Fibroblast of mammary gland (primary cell): ENCODE results near the gene TBX10.

ENCODE experiments used
- DNase-seq: peaks from one replicate; pipeline ENCODE4 v3.0.0-alpha.2; 2010; ENCODE audit warnings: low read depth
- H3K4me3 ChIP-seq: 2 replicates; pipeline ENCODE4 v1.5.1; 2011; ENCODE audit warnings: low read depth, mild to moderate bottlenecking, low read length, moderate library complexity; ENCODE audit not compliant: control insufficient read depth
- TF ChIP-seq, protein P1 (sequence below): conservative IDR thresholded peaks from 2 replicates; pipeline ENCODE4 v1.5.1; 2011; ENCODE audit warnings: low read depth, low read length, inconsistent platforms; ENCODE audit not compliant: control insufficient read depth, insufficient read depth

TBX10 gene

DNA sequence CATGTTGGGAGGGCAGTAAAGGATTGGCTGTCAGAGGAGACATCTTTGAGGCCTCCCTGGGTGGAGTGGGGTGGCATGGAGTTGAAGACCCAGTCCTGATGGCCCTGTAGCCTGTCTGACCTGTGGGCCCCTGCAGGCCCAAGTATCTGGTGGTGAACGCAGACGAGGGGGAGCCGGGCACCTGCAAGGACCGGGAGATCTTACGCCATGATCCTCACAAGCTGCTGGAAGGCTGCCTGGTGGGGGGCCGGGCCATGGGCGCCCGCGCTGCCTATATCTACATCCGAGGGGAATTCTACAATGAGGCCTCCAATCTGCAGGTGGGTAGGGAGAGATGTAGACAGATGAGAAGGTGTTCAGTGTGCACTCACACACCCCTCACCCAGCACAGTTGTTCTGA, 30.2 kb downstream of the TBX10 start:
- H3K4me3 ChIP-seq, result no peak overlapping the region
- TF ChIP-seq, protein P1, sequence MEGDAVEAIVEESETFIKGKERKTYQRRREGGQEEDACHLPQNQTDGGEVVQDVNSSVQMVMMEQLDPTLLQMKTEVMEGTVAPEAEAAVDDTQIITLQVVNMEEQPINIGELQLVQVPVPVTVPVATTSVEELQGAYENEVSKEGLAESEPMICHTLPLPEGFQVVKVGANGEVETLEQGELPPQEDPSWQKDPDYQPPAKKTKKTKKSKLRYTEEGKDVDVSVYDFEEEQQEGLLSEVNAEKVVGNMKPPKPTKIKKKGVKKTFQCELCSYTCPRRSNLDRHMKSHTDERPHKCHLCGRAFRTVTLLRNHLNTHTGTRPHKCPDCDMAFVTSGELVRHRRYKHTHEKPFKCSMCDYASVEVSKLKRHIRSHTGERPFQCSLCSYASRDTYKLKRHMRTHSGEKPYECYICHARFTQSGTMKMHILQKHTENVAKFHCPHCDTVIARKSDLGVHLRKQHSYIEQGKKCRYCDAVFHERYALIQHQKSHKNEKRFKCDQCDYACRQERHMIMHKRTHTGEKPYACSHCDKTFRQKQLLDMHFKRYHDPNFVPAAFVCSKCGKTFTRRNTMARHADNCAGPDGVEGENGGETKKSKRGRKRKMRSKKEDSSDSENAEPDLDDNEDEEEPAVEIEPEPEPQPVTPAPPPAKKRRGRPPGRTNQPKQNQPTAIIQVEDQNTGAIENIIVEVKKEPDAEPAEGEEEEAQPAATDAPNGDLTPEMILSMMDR, result no peak
- no peak for DNase-seq

DNA sequence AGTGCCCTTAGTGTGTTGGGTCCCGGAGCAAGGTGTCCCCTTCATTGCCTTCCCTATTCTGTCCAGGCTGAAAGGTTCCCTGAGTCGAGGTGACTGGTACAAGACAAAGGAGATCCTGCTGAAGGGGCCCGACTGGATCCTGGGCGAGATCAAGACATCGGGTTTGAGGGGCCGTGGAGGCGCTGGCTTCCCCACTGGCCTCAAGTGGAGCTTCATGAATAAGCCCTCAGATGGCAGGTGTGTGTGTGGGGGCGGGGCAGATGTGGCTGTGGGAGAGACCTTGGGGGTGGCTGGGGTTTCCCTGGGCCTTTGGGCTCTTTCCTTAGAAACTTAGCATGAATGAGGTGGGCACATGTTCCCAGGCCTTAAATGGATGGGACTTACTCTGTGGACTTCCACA, 31.1 kb downstream of the TBX10 start:
- no peak overlapping the region for H3K4me3 ChIP-seq
- DNase-seq, result no peak
- TF ChIP-seq, protein P1, result no peak

DNA sequence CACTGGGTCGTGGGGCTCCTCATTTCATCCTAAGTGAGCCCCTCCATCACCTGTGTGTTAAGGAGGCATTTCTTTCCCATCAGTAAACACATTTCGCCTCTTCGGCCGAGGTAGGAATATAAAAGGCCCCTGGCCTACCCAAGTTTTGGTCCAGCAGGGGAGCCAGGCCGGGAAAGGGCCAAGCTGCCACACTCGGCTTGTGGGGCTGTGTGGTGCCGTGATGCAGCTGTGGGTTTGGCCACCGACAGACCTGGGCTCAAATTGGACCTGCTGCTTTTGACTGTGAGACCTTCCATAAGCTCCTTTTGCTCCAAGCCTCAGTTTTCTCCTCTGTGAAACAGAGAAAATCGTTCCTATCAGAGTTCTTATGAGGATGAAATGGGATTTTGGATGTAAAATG, 32.1 kb downstream of the TBX10 start:
- peak overlapping the region; percentile 93 for H3K4me3 ChIP-seq
- TF ChIP-seq, protein P1, result no peak
- DNase-seq, result no peak

DNA sequence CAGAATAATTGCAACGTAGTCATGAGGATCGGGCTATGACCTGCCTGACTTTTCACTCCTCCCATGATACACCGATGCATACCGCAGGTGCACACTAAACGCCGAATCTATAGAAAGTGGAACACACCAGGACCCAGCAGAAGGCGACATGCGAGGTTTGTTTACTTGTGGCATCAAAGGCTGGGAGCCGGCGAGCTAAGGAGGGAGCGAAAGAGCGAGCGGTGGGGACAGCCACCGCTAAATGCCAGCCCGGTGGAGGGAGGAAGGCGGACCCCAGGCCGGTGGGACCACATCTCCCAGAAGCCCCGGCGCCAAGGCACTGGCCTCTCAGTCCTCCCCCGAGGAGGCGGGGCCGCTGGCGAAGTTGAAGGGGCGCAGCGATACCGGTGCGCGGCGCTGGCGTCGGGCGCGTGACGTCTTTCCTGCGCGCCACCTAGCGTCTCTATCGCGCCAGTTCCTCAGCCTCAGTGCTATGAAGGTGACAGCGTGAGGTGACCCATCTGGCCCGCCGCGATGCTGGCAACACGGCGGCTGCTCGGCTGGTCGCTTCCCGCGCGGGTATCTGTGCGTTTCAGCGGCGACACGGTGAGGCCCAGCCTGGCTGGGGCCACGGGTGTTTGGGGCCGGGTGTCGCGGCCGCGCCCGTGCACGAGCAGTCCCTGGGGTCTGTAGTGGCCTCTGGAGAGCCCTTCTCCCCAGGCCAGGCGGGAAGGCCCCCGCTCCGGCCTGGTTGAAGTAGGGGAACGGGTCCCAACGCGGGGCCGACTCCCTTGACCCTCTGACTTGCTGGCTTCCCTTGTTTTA, 32.9 kb downstream of the TBX10 start, which contains the start of gene NDUFV1:
Gene NDUFV1 (plus strand): TSS at position 445 of the 804 bp plus-strand sequence. CDS start 69 bp downstream, at position 514.
- DNase-seq, result peak; percentile 86
- H3K4me3 ChIP-seq, result peak within 1 kb of the TSS; percentile 93
- TF ChIP-seq, protein P1, result no peak

DNA sequence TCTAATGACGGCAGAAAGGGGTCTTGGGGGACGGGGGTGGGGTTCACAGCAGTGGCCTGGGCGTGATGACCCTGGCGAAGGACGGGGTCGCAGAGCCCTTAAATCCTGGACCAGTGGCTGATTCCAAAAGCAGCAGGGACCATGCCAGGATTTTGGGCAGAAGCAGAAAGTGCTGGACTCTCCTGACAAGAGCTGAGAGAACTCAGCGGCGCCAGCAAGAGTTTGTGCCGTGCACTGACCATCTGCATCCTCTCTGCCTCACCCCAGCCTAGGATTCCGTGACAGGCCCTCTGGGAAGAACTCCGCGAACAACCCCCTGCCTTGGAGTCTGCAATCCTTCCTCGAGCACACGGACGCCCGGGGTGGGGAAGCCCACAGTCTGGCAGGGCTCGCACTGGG, 33.5 kb downstream of the TBX10 start:
- DNase-seq, result no peak
- peak overlapping the region; percentile 93 for H3K4me3 ChIP-seq
- TF ChIP-seq, protein P1, result no peak

DNA sequence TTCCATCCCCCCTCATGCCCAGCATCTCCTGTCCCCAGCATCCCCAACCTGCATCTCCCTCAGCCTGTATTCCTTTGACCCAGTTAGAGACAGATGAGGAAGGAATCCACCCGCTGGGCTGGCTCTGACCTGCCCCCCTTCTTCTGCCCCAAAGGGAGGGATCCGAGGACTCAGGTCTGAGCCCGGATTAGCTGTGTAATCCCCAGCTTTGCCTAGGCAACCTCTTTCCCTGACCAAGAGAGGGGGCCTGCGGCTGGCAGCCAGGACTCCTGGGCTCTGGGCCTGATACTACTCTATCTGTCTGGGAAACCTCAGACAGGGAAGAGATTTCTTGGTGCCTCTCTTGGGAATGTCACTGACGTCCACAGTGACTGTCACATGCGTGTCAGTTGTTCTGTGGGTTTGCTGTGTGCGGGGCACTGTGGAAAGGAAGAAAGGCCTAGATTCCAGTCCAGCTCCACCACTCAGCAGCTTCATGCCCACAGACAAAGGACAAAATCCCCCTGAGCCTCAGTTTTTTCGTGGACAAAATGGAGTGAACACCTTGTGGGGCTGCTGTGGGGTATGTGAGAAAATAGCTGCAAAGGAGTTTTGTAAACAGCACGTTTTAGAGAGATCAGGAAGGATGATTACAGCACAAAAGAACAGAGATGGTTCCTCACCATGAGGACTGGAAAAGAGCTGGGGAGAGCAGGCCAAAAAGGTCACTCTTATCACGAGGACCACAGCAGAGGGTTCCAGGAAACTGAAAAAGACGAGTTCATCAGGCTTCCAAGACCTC, 34.1 kb downstream of the TBX10 start:
- TF ChIP-seq, protein P1, result no peak
- no peak for DNase-seq
- H3K4me3 ChIP-seq, result no peak overlapping the region
